Nephron progenitor cell (in vitro differentiated cells): ENCODE results near the gene CHST8.
"Not testable (repeated sequence)": the region's sequence is repeated elsewhere in the genome, so short reads cannot be mapped to it uniquely, and the experiment has no call there.

Source experiments
- DNase-seq: peaks from one replicate; pipeline ENCODE4 v3.0.0; 2021
- H3K27ac Mint-ChIP-seq: 2 replicates; pipeline ENCODE4 v1.8.0; 2021; ENCODE audit warnings: mild to moderate bottlenecking, moderate library complexity, mixed read lengths
- H3K27me3 Mint-ChIP-seq: 2 replicates; pipeline ENCODE4 v1.8.0; 2021; ENCODE audit warnings: mild to moderate bottlenecking, low read depth, mixed read lengths; ENCODE audit not compliant: poor library complexity
- H3K36me3 Mint-ChIP-seq: 2 replicates; pipeline ENCODE4 v1.8.0; 2021; ENCODE audit warnings: low read depth, mixed read lengths
- H3K4me1 Mint-ChIP-seq: 2 replicates; pipeline ENCODE4 v1.8.0; 2021; ENCODE audit warnings: mixed read lengths
- H3K4me3 Mint-ChIP-seq: 2 replicates; pipeline ENCODE4 v1.8.0; 2021; ENCODE audit warnings: mild to moderate bottlenecking, moderate library complexity, mixed read lengths
- H3K9me3 Mint-ChIP-seq: 2 replicates; pipeline ENCODE4 v1.8.0; 2021; ENCODE audit warnings: mild to moderate bottlenecking, moderate library complexity, mixed read lengths
- CTCF ChIP-seq: fragments of 200-600 bp; sonication (generic); IDR thresholded peaks from 2 replicates; pipeline ENCODE4 v1.5.0; 2021; ENCODE audit warnings: antibody characterized with exemption

The CHST8 gene

GRCh38 chr19:33602576-33603204 is 19.1 kb upstream of the CHST8 start:
- H3K27me3 Mint-ChIP-seq = peaks cover 15% of the 10 kb centered on the region
- TF ChIP-seq CTCF = no peak
- H3K36me3 Mint-ChIP-seq = no peaks in the 10 kb centered on the region
- H3K9me3 Mint-ChIP-seq = peaks cover 42% of the 10 kb centered on the region
- no peaks in the 10 kb centered on the region for H3K4me1 Mint-ChIP-seq
- no peak for DNase-seq
- H3K27ac Mint-ChIP-seq = no peak overlapping the region
- H3K4me3 Mint-ChIP-seq = no peak overlapping the region

GRCh38 chr19:33603377-33603776 is 18.4 kb upstream of the CHST8 start:
- no peaks in the 10 kb centered on the region for H3K36me3 Mint-ChIP-seq
- no peaks in the 10 kb centered on the region for H3K4me1 Mint-ChIP-seq
- no peak overlapping the region for H3K4me3 Mint-ChIP-seq
- H3K9me3 Mint-ChIP-seq = peaks cover 45% of the 10 kb centered on the region
- DNase-seq = no peak
- H3K27me3 Mint-ChIP-seq = peaks cover 15% of the 10 kb centered on the region
- no peak overlapping the region for H3K27ac Mint-ChIP-seq
- TF ChIP-seq CTCF = no peak

- Mint-ChIP-seq H3K27ac (no peak overlapping the region), H3K9me3 (peaks cover 46% of the 10 kb centered on the region), H3K27me3 (peaks cover 15% of the 10 kb centered on the region), H3K4me3 (no peak overlapping the region), H3K4me1 (no peaks in the 10 kb centered on the region), H3K36me3 (no peaks in the 10 kb centered on the region)
- TF ChIP-seq CTCF = no peak
- no peak for DNase-seq
These were observed 17.1 kb upstream of the CHST8 start for GRCh38 chr19:33604651-33605050.

DNA sequence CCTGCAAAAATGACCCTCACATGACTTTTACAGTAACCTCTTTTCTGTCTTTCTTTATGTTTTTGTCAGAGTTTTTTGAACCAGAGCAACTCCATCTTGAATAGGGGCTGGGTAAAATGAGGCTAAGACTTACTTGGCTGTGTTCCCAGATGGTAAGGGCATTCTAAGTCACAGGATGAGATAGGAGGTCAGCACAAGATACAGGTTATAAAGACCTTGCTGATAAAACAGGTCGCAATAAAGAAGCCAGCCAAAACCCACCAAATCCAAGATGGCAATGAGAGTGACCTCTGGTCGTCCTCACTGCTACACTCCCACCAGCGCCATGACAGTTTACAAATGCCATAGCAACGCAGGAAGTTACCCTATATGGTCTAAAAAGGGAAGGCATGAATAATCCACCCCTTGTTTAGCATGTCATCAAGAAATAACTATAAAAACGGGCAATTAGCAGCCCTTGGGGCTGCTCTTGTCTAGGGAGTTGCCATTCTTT is 15.9 kb upstream of the CHST8 start:
- not testable (repeated sequence) for H3K36me3 Mint-ChIP-seq, H3K4me1 Mint-ChIP-seq, H3K4me3 Mint-ChIP-seq

DNA sequence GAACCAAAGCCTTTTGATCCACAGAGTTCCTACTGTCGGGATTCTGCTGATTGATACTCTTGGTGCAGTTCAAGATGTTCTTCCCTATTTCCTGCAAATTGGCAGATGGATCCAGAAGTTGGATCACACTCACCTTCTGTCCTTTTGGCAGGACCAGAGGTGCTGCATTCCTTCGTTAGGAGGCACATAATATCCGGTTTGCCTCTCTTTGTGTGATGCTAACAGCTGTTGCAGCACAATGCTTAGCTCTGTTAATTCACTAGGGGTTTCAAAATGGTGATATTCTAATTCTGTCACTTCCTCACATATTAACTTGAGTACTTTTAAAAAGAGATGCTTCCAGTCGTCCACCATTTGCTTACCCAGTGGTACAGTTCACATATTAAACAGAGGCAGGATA is 15.2 kb upstream of the CHST8 start:
- DNase-seq = no peak
- no peak for TF ChIP-seq CTCF
- Mint-ChIP-seq H3K4me3 (no peak overlapping the region), H3K27ac (no peak overlapping the region), H3K9me3 (peaks cover 50% of the 10 kb centered on the region), H3K4me1 (no peaks in the 10 kb centered on the region), H3K36me3 (no peaks in the 10 kb centered on the region), H3K27me3 (peaks cover 30% of the 10 kb centered on the region)

More for the DNA sequence above, 15.9 kb upstream of the CHST8 start:
- Mint-ChIP-seq H3K9me3 (peaks cover 54% of the 10 kb centered on the region), H3K27me3 (peaks cover 24% of the 10 kb centered on the region)
- H3K27ac Mint-ChIP-seq, DNase-seq: not testable (repeated sequence)

GRCh38 chr19:33609353-33609752 is 12.4 kb upstream of the CHST8 start:
- no peak for DNase-seq
- H3K27ac Mint-ChIP-seq = no peak overlapping the region
- peaks cover 30% of the 10 kb centered on the region for H3K9me3 Mint-ChIP-seq
- H3K27me3 Mint-ChIP-seq = peaks cover 40% of the 10 kb centered on the region
- TF ChIP-seq CTCF = no peak
- no peaks in the 10 kb centered on the region for H3K4me1 Mint-ChIP-seq
- no peak overlapping the region for H3K4me3 Mint-ChIP-seq
- H3K36me3 Mint-ChIP-seq = no peaks in the 10 kb centered on the region
